SK-N-SH (cell line): ENCODE data around the gene UBN1. TPM values are rescaled to one million over a fixed set of nuclear protein-coding genes. Genes with fewer than 3 reads are reported as not detected.

ENCODE experiments used
- CTCF ChIA-PET: fragments of 300-600, 350-600 bp; formaldehyde crosslinking; extraction: SDS; loops from one replicate; lab custom pipeline; 2021; lab: Yijun Ruan, JAX
- POLR2A ChIA-PET: fragments of 350-600 bp; sonication (Branson Sonifier 250); formaldehyde crosslinking; extraction: SDS; loops from one replicate; lab custom pipeline; 2020; ENCODE audit warnings: antibody characterized with exemption, inconsistent platforms; lab: Yijun Ruan, JAX
- DNase-seq: peaks from one replicate; pipeline ENCODE4 v3.0.0; 2012
- H2AFZ ChIP-seq: fragments of 200-600 bp; sonication (generic); 2 replicates; pipeline ENCODE4 v1.8.1; 2016; ENCODE audit warnings: antibody characterized with exemption, mild to moderate bottlenecking, low read depth
- H3F3A ChIP-seq: fragments of 200-600 bp; sonication (generic); replicated peaks from 2 replicates; pipeline ENCODE3; 2016; ENCODE audit warnings: antibody characterized with exemption, mild to moderate bottlenecking; ENCODE audit not compliant: insufficient read depth
- H3K27ac ChIP-seq, 2 experiments: fragments of 200-500 bp in 1 of 2; fragments of 200-600 bp in 1 of 2; sonication (Bioruptor generic) in 1 of 2; sonication (generic), shearing (Covaris generic) in 1 of 2; 2 replicates each; pipeline versions ENCODE4 v1.5.1 to v1.6.1; 2014 to 2016; ENCODE audit warnings: low read depth in 2 of 2, inconsistent platforms in 1 of 2, low read length in 1 of 2, mild to moderate bottlenecking in 1 of 2, mixed read lengths in 1 of 2
- H3K27me3 ChIP-seq: fragments of 200-600 bp; sonication (generic), shearing (Covaris generic); 2 replicates; pipeline ENCODE4 v1.6.1; 2016; ENCODE audit warnings: mixed run types; ENCODE audit not compliant: insufficient read depth
- H3K36me3 ChIP-seq, 2 experiments: fragments of 200-500 bp in 1 of 2; fragments of 200-600 bp in 1 of 2; sonication (Bioruptor generic) in 1 of 2; sonication (generic) in 1 of 2; replicated peaks in 1 of 2; 2 replicates each; pipeline versions ENCODE3 to v1.5.1; 2014 to 2016; ENCODE audit warnings: low read length in 1 of 2, mild to moderate bottlenecking in 1 of 2; ENCODE audit not compliant: insufficient read depth in 2 of 2, control insufficient read depth in 1 of 2
- H3K4me1 ChIP-seq, 2 experiments: fragments of 200-500 bp in 1 of 2; fragments of 200-600 bp in 1 of 2; sonication (Bioruptor generic) in 1 of 2; sonication (generic), shearing (Covaris generic) in 1 of 2; 2 replicates each; pipeline versions ENCODE4 v1.5.1 to v1.6.1; 2014 to 2016; ENCODE audit warnings: low read depth in 1 of 2, low read length in 1 of 2, mixed run types in 1 of 2; ENCODE audit not compliant: insufficient read depth in 2 of 2, control insufficient read depth in 1 of 2
- H3K4me2 ChIP-seq: fragments of 200-600 bp; sonication (generic), shearing (Covaris generic); 2 replicates; pipeline ENCODE4 v1.6.1; 2017; ENCODE audit warnings: mixed run types
- H3K4me3 ChIP-seq, 2 experiments: fragments of 200-500 bp in 1 of 2; fragments of 200-600 bp in 1 of 2; sonication (Bioruptor generic) in 1 of 2; sonication (generic), shearing (Covaris generic) in 1 of 2; 2 replicates each; pipeline versions ENCODE4 v1.5.1 to v1.8.1; 2014 to 2016; ENCODE audit warnings: low read depth in 2 of 2, inconsistent platforms in 1 of 2, low read length in 1 of 2, mild to moderate bottlenecking in 1 of 2, mixed read lengths in 1 of 2, moderate library complexity in 1 of 2
- H3K79me2 ChIP-seq: fragments of 200-600 bp; sonication (generic); 2 replicates; pipeline ENCODE4 v1.8.1; 2017; ENCODE audit warnings: mild to moderate bottlenecking; ENCODE audit not compliant: insufficient read depth
- H3K9ac ChIP-seq: fragments of 200-600 bp; sonication (generic); 2 replicates; pipeline ENCODE4 v1.6.1; 2017; ENCODE audit warnings: mixed run types
- H3K9me2 ChIP-seq: fragments of 200-600 bp; sonication (generic); 2 replicates; pipeline ENCODE4 v1.6.1; 2017; ENCODE audit warnings: mixed run types
- H3K9me3 ChIP-seq: fragments of 200-600 bp; sonication (generic); 2 replicates; pipeline ENCODE4 v1.6.1; 2017; ENCODE audit warnings: mixed run types, mild to moderate bottlenecking, moderate library complexity
- H4K20me1 ChIP-seq: fragments of 200-600 bp; sonication (generic); 2 replicates; pipeline ENCODE4 v1.6.1; 2017; ENCODE audit warnings: mild to moderate bottlenecking, mixed run types; ENCODE audit not compliant: insufficient read depth
- FOXM1 ChIP-seq: IDR thresholded peaks from 2 replicates; pipeline ENCODE4 v1.4.0; 2012; ENCODE audit warnings: low read depth, mild to moderate bottlenecking
- GATA2 ChIP-seq: sonication (generic); formaldehyde crosslinking; IDR thresholded peaks from 2 replicates; pipeline ENCODE4 v1.5.0; 2020; ENCODE audit warnings: mild to moderate bottlenecking, missing genetic modification reagents
- MXI1 ChIP-seq: IDR thresholded peaks from 2 replicates; pipeline ENCODE4 v1.6.1; 2012; ENCODE audit warnings: mild to moderate bottlenecking, low read depth, low read length, improper control_type of control experiment
- NRF1 ChIP-seq: IDR thresholded peaks from 2 replicates; pipeline ENCODE4 v1.6.1; 2012; ENCODE audit warnings: low read depth, mild to moderate bottlenecking, low read length
- RAD21 ChIP-seq: IDR thresholded peaks from 2 replicates; pipeline ENCODE4 v1.6.1; 2012; ENCODE audit warnings: mild to moderate bottlenecking, low read length
- REST ChIP-seq: IDR thresholded peaks from 2 replicates; pipeline ENCODE4 v1.6.1; 2012; ENCODE audit warnings: mild to moderate bottlenecking, low read depth, low read length, moderate library complexity
- RFX5 ChIP-seq: IDR thresholded peaks from 2 replicates; pipeline ENCODE4 v1.6.1; 2012; ENCODE audit warnings: mild to moderate bottlenecking, improper control_type of control experiment, low read length
- RXRA ChIP-seq: IDR thresholded peaks from 2 replicates; pipeline ENCODE4 v1.4.0; 2012; ENCODE audit warnings: low read depth, mild to moderate bottlenecking, borderline replicate concordance
- SMC3 ChIP-seq: IDR thresholded peaks from 2 replicates; pipeline ENCODE4 v1.6.1; 2012; ENCODE audit warnings: low read depth, low read length, improper control_type of control experiment
- TEAD4 ChIP-seq: IDR thresholded peaks from 2 replicates; pipeline ENCODE4 v1.4.0; 2012; ENCODE audit warnings: mild to moderate bottlenecking, borderline replicate concordance; ENCODE audit not compliant: insufficient read depth
- YY1 ChIP-seq: IDR thresholded peaks from 2 replicates; pipeline ENCODE4 v1.4.0; 2012; ENCODE audit warnings: low read depth, mild to moderate bottlenecking
- WGBS: methylation state at CpG from one replicate; pipeline ENCODE4 v1.1.6; 2017; ENCODE audit warnings: low lambda C conversion rate; 5-methylcytosine and 5-hydroxymethylcytosine counted together
- polyA plus RNA-seq, 3 experiments: library from polyadenylated mRNA; depleted of rRNA; stranded (reverse); fragments of >200 nt; gene quantifications; 2 replicates each; pipeline ENCODE4 v1.2.3, GENCODE V29; 2012
- TF ChIP-seq, protein P1 (sequence below): IDR thresholded peaks from 2 replicates; pipeline ENCODE4 v1.4.0; 2012; ENCODE audit warnings: low read depth, borderline replicate concordance
- TF ChIP-seq, protein P2 (sequence below): fragments of 150-350 bp; IDR thresholded peaks from 2 replicates; pipeline ENCODE4 v1.6.1; 2016; ENCODE audit warnings: mild to moderate bottlenecking, low read depth, low read length
- TF ChIP-seq, protein P3 (sequence below): IDR thresholded peaks from 2 replicates; pipeline ENCODE4; 2012

The UBN1 gene
- polyA plus RNA-seq, 1 of the 3 experiments (the other 2 are of a cell fraction) = 10.9 TPM

DNA sequence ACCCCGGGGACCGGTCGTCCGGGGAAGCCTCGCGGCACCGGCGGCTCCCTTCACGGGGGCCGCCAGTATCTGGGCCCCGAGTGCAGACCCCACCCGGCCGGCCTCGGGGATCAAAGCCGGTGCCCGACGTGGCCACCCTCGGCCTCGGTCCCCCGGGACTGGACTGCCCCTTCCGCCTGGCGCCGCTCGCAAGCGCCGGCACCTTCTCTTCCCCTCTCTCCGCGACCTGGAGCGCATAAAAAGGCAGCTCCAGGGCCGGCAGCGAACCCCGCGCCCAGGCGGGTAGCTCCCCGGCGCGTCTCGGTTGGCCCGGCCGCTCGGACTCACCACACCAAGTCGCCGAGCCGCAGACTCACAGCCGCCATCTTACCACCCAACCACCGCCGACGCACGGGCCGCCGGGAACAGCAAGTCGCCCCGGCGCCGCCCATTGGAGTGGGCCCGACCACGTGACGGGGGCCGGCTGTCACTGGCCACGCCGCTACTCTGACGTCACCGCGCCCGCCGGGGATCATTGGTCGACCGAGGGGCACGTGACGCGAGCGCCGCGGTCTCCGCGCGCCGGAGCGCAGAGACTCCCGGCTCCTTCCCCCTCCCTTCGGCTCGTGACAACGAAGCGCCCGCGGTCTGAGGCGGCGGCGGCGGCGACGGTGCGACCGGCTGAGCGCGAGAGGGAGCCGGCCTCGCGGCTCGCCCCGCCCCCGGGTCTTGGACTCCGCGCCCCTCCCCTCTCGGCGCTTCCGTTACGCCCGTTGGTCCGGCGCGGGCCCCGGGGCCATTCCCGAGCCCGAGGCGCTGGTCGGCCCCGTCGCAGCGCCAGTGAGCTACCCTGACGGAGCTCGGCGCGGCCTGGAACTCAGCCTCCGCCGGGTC lies at the start of gene UBN1, which contains the start of gene GLYR1 (continued):
- TF ChIP-seq REST (no peak; the same call in 1 of the 2 replicates), MXI1 (peak; percentile 68), FOXM1 (no peak), NRF1 (no peak; the same call in 1 of the 2 replicates), YY1 (peak; percentile 95)
- TF ChIP-seq, protein P1, sequence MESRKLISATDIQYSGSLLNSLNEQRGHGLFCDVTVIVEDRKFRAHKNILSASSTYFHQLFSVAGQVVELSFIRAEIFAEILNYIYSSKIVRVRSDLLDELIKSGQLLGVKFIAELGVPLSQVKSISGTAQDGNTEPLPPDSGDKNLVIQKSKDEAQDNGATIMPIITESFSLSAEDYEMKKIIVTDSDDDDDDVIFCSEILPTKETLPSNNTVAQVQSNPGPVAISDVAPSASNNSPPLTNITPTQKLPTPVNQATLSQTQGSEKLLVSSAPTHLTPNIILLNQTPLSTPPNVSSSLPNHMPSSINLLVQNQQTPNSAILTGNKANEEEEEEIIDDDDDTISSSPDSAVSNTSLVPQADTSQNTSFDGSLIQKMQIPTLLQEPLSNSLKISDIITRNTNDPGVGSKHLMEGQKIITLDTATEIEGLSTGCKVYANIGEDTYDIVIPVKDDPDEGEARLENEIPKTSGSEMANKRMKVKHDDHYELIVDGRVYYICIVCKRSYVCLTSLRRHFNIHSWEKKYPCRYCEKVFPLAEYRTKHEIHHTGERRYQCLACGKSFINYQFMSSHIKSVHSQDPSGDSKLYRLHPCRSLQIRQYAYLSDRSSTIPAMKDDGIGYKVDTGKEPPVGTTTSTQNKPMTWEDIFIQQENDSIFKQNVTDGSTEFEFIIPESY = no peak
- TF ChIP-seq, protein P2, sequence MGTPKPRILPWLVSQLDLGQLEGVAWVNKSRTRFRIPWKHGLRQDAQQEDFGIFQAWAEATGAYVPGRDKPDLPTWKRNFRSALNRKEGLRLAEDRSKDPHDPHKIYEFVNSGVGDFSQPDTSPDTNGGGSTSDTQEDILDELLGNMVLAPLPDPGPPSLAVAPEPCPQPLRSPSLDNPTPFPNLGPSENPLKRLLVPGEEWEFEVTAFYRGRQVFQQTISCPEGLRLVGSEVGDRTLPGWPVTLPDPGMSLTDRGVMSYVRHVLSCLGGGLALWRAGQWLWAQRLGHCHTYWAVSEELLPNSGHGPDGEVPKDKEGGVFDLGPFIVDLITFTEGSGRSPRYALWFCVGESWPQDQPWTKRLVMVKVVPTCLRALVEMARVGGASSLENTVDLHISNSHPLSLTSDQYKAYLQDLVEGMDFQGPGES = peak; percentile 53; the same call in 1 of the 2 replicates

DNA sequence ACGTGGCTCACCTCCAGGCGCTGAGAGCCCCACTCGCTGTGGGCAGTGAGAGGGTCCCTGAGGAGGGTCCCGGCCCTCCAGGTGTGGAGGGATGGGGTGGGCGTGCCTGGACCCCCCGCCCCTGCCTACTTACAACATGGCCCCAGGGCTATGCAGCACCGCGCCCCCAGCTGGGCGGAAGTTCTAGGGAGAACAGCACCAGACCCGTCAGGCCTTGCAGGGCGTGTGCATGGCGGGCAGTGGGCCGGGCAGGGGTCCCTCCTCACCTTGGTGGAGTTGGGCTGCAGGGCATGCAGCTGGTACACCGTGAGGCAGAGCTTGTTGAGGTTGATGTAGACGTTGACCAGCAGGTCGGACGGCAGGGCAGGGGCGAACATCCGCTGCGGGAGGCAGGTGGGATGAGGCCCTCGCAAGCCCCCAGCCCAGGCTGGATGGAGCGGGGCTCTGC lies 49.5 kb upstream of the UBN1 start:
- WGBS = 61% methylated on average over 5 of the region's 22 CpGs
- Histone ChIP-seq H2AFZ (no peak overlapping the region), H3K4me3 (no peak overlapping the region), H3K4me1 (peaks cover 0 to 15% of the 10 kb centered on the region in 2 experiments; a peak in 2 of 4 replicates), H3K36me3 (peaks cover 0 to 24% of the 10 kb centered on the region in 2 experiments), H3K9me2 (no peaks in the 10 kb centered on the region), H3K79me2 (0 out of 2 replicates have a peak, but pooled peaks cover 7% of the 10 kb centered on the region), H3F3A (no peaks in the 10 kb centered on the region), H3K27ac (no peak overlapping the region), H3K9me3 (no peaks in the 10 kb centered on the region), H4K20me1 (no peaks in the 10 kb centered on the region), H3K27me3 (no peaks in the 10 kb centered on the region), H3K9ac (no peak overlapping the region), H3K4me2 (no peak overlapping the region)
- POLR2A ChIA-PET = no interaction called here
- CTCF ChIA-PET = no interaction called here
- DNase-seq = no peak
- TF ChIP-seq, protein P1 = no peak
- TF ChIP-seq RAD21 = no peak
- TF ChIP-seq SMC3 = no peak
- no peak for TF ChIP-seq RXRA
- TF ChIP-seq TEAD4 = no peak
- TF ChIP-seq, protein P3, sequence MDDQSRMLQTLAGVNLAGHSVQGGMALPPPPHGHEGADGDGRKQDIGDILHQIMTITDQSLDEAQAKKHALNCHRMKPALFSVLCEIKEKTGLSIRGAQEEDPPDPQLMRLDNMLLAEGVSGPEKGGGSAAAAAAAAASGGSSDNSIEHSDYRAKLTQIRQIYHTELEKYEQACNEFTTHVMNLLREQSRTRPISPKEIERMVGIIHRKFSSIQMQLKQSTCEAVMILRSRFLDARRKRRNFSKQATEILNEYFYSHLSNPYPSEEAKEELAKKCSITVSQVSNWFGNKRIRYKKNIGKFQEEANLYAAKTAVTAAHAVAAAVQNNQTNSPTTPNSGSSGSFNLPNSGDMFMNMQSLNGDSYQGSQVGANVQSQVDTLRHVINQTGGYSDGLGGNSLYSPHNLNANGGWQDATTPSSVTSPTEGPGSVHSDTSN = no peak
- no peak for TF ChIP-seq RFX5
- TF ChIP-seq GATA2 (CRISPR knock-in tag) = no peak
- no peak for TF ChIP-seq REST
